HUES48 (cell line): Measurements from ENCODE around the gene TRAF6.

Experiments
- H3K27ac ChIP-seq: one replicate; pipeline ENCODE4 v1.7.0; 2013; ENCODE audit warnings: low read depth, low read length, inconsistent platforms
- H3K27me3 ChIP-seq: 2 replicates; pipeline ENCODE4 v1.6.1; 2013; ENCODE audit warnings: mild to moderate bottlenecking, low read length; ENCODE audit not compliant: control insufficient read depth, insufficient read depth
- H3K36me3 ChIP-seq: 2 replicates; pipeline ENCODE4 v1.6.1; 2013; ENCODE audit warnings: low read length; ENCODE audit not compliant: control insufficient read depth, insufficient read depth
- H3K4me1 ChIP-seq: 2 replicates; pipeline ENCODE4 v1.6.1; 2013; ENCODE audit warnings: mild to moderate bottlenecking, low read length; ENCODE audit not compliant: control insufficient read depth, insufficient read depth
- H3K4me3 ChIP-seq: 2 replicates; pipeline ENCODE4 v1.5.1; 2013; ENCODE audit warnings: mild to moderate bottlenecking, low read depth, low read length
- H3K9ac ChIP-seq: 2 replicates; pipeline ENCODE4 v1.6.1; 2013; ENCODE audit warnings: mild to moderate bottlenecking, low read depth, low read length, moderate library complexity
- H3K9me3 ChIP-seq: 2 replicates; pipeline ENCODE4 v1.6.1; 2013; ENCODE audit warnings: low read length; ENCODE audit not compliant: control insufficient read depth, insufficient read depth

The TRAF6 gene

GRCh38 chr11:36469881-36470802 lies 39.9 kb downstream of the TRAF6 start:
- Histone ChIP-seq H3K9ac (no peak overlapping the region), H3K36me3 (no peaks in the 10 kb centered on the region), H3K27ac (no peak overlapping the region), H3K4me3 (no peak overlapping the region), H3K9me3 (no peaks in the 10 kb centered on the region), H3K27me3 (no peaks in the 10 kb centered on the region), H3K4me1 (no peaks in the 10 kb centered on the region; the same call in 1 of the 2 replicates)

- no peak overlapping the region for H3K9ac ChIP-seq
- H3K4me1 ChIP-seq = no peaks in the 10 kb centered on the region; the same call in 1 of the 2 replicates
- no peaks in the 10 kb centered on the region for H3K9me3 ChIP-seq
- H3K36me3 ChIP-seq = no peaks in the 10 kb centered on the region
- H3K27me3 ChIP-seq = no peaks in the 10 kb centered on the region
- H3K4me3 ChIP-seq = no peak overlapping the region
- H3K27ac ChIP-seq = no peak overlapping the region
These were observed 41.0 kb downstream of the TRAF6 start for GRCh38 chr11:36469063-36469462.

- Histone ChIP-seq H3K27me3 (no peaks in the 10 kb centered on the region), H3K4me1 (no peaks in the 10 kb centered on the region; the same call in 1 of the 2 replicates), H3K36me3 (no peaks in the 10 kb centered on the region), H3K9me3 (no peaks in the 10 kb centered on the region), H3K4me3 (no peak overlapping the region), H3K9ac (no peak overlapping the region), H3K27ac (peak overlapping the region; percentile 27)
These were observed 42.2 kb downstream of the TRAF6 start for GRCh38 chr11:36467916-36468315.

GRCh38 chr11:36467012-36467411 lies 43.1 kb downstream of the TRAF6 start:
- no peak overlapping the region for H3K27ac ChIP-seq
- no peaks in the 10 kb centered on the region for H3K27me3 ChIP-seq
- no peaks in the 10 kb centered on the region for H3K36me3 ChIP-seq
- H3K4me3 ChIP-seq = no peak overlapping the region
- no peaks in the 10 kb centered on the region; the same call in 1 of the 2 replicates for H3K4me1 ChIP-seq
- H3K9ac ChIP-seq = no peak overlapping the region
- no peaks in the 10 kb centered on the region for H3K9me3 ChIP-seq

- H3K27ac ChIP-seq = no peak overlapping the region
- no peaks in the 10 kb centered on the region for H3K9me3 ChIP-seq
- no peaks in the 10 kb centered on the region for H3K27me3 ChIP-seq
- no peak overlapping the region for H3K9ac ChIP-seq
- H3K4me1 ChIP-seq = no peaks in the 10 kb centered on the region; the same call in 1 of the 2 replicates
- H3K36me3 ChIP-seq = no peaks in the 10 kb centered on the region
- no peak overlapping the region for H3K4me3 ChIP-seq
These were observed 44.5 kb downstream of the TRAF6 start for GRCh38 chr11:36465449-36466163.

- Histone ChIP-seq H3K36me3 (no peaks in the 10 kb centered on the region), H3K27me3 (no peaks in the 10 kb centered on the region), H3K4me1 (no peaks in the 10 kb centered on the region; the same call in 1 of the 2 replicates), H3K4me3 (no peak overlapping the region), H3K9ac (no peak overlapping the region), H3K27ac (no peak overlapping the region), H3K9me3 (no peaks in the 10 kb centered on the region)
These were observed 45.4 kb downstream of the TRAF6 start for GRCh38 chr11:36464720-36465119.

- Histone ChIP-seq H3K27me3 (no peaks in the 10 kb centered on the region), H3K4me3 (no peak overlapping the region), H3K9me3 (no peaks in the 10 kb centered on the region), H3K9ac (no peak overlapping the region), H3K36me3 (no peaks in the 10 kb centered on the region), H3K4me1 (no peaks in the 10 kb centered on the region; the same call in 1 of the 2 replicates), H3K27ac (no peak overlapping the region)
These were observed 46.3 kb downstream of the TRAF6 start for GRCh38 chr11:36463781-36464180.

GRCh38 chr11:36462321-36462720 lies 47.8 kb downstream of the TRAF6 start:
- Histone ChIP-seq H3K9ac (no peak overlapping the region), H3K4me3 (no peak overlapping the region), H3K27me3 (no peaks in the 10 kb centered on the region), H3K36me3 (no peaks in the 10 kb centered on the region), H3K9me3 (no peaks in the 10 kb centered on the region), H3K27ac (no peak overlapping the region), H3K4me1 (no peaks in the 10 kb centered on the region)

- Histone ChIP-seq H3K9ac (no peak overlapping the region), H3K27me3 (no peaks in the 10 kb centered on the region), H3K27ac (no peak overlapping the region), H3K36me3 (no peaks in the 10 kb centered on the region), H3K9me3 (no peaks in the 10 kb centered on the region), H3K4me1 (peaks cover 10% of the 10 kb centered on the region; the same call in 1 of the 2 replicates), H3K4me3 (no peak overlapping the region)
These were observed 49.9 kb downstream of the TRAF6 start for GRCh38 chr11:36460220-36460619.

GRCh38 chr11:36459046-36459445 lies 51.0 kb downstream of the TRAF6 start:
- Histone ChIP-seq H3K36me3 (no peaks in the 10 kb centered on the region), H3K27ac (no peak overlapping the region), H3K9ac (no peak overlapping the region), H3K27me3 (no peaks in the 10 kb centered on the region), H3K4me1 (peaks cover 21% of the 10 kb centered on the region), H3K9me3 (no peaks in the 10 kb centered on the region), H3K4me3 (no peak overlapping the region)
